ENCODE data around the gene SMURF2. TPM values are rescaled to one million over a fixed set of nuclear protein-coding genes. Genes with fewer than 3 reads are reported as not detected.
A peak's percentile ranks its signal among the peaks of the same experiment; 100 is the strongest.
"Not testable (repeated sequence)": the region's sequence is repeated elsewhere in the genome, so short reads cannot be mapped to it uniquely, and the experiment has no call there.

The SMURF2 gene
- total RNA-seq, 1 experiment from 2014 or later, result 23.0 TPM

DNA sequence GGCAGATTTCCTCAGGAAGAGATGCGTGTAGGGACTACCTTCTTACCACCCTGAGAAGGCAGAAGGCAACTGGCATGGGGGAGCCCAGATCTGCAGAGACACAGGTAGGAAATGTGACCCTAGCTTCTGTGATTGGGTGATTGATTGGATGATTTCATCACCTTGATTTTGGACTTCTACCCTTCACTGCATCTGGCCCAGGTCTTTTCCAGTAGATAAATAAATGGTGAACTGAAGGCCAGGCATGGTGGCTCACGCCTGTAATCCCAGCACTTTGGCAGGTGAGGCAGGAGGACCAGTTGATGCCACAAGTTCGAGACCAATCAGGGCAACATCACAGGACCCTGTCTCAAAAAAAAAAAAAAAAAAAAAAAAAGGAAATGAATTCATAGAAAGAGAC is 14.7 kb upstream of the SMURF2 start (continued):
- no peak for TF ChIP-seq PREB (CRISPR knock-in tag; IDR thresholded peaks at IDR 0.05; ENCODE audit: borderline replicate concordance)
- no peak for TF ChIP-seq IRF1 (CRISPR knock-in tag; IDR thresholded peaks at IDR 0.05)
- no peak for TF ChIP-seq USF2 (CRISPR knock-in tag; IDR thresholded peaks at IDR 0.05)
- no peak for TF ChIP-seq NFYB (CRISPR knock-in tag; conservative IDR thresholded peaks at IDR 0.05; ENCODE audit: low read depth)
- no peak for TF ChIP-seq SOX15 (CRISPR knock-in tag; IDR thresholded peaks at IDR 0.05)
- no peak for TF ChIP-seq TCF7 (CRISPR knock-in tag; IDR thresholded peaks at IDR 0.05; ENCODE audit: low read depth)
- TF ChIP-seq HMGXB4 (CRISPR knock-in tag; IDR thresholded peaks at IDR 0.05), result no peak
- TF ChIP-seq, protein P1, sequence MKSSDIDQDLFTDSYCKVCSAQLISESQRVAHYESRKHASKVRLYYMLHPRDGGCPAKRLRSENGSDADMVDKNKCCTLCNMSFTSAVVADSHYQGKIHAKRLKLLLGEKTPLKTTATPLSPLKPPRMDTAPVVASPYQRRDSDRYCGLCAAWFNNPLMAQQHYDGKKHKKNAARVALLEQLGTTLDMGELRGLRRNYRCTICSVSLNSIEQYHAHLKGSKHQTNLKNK (CRISPR knock-in tag; IDR thresholded peaks at IDR 0.05), result no peak
- no peak for TF ChIP-seq CREB1 (CRISPR knock-in tag; IDR thresholded peaks at IDR 0.05)
- no peak for TF ChIP-seq USF1 (CRISPR knock-in tag; IDR thresholded peaks at IDR 0.05)

DNA sequence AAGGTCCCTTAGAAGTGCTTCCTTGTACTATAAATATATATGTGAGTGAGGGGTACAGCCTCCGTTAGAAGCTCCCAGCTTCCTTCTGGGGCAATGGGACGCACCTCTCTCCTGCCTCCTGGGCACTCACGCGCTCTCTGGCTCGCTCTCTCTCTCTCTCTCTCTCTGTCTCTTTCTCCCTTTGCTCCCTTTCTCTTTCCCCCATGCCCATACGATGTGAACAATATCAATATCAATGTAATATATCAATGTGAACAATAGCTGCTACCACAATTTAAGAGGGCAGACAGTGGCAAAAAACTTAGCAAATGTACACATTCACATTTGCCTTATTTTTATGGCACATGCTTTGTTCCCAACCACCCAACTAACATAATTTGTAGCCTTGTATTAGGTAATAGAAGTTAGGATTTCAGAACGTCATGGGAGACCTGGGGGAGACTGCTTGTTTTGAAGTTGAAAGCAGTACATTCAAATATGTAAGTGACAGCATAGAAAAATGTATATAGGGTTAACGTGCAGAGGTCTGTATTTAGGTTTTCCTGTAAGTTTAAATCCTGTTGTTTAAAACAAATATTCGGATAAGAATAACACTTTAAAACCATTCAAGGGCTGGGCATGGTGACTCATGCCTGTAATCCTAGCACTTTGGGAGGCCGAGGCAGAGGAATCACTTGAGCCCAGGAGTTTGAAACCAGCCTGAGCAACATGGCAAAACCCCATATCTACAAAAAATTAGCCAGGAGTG is 8.9 kb upstream of the SMURF2 start:
- DNase-seq (ENCODE audit: low spot score); H3K36me3 Mint-ChIP-seq; H3K9me3 Mint-ChIP-seq; H3K4me3 Mint-ChIP-seq; H3K27me3 Mint-ChIP-seq (ENCODE audit: low read depth); ATAC-seq; CTCF ChIA-PET; POLR2A ChIA-PET; H3K4me1 Mint-ChIP-seq: not testable (repeated sequence)
- H3K27ac Mint-ChIP-seq, result 0 out of 2 replicates have a peak overlapping the region, but pooled peaks have one; percentile 3

- H3K27me3 Mint-ChIP-seq (ENCODE audit: low read depth); ATAC-seq; H3K27ac Mint-ChIP-seq; H3K4me3 Mint-ChIP-seq; H3K9me3 Mint-ChIP-seq; H3K36me3 Mint-ChIP-seq; POLR2A ChIA-PET; H3K4me1 Mint-ChIP-seq; CTCF ChIA-PET; DNase-seq (ENCODE audit: low spot score): not testable (repeated sequence)
Observed at GRCh38 chr17:64667807-64668721, 6.0 kb upstream of the SMURF2 start.

GRCh38 chr17:64664299-64664981 is 2.3 kb upstream of the SMURF2 start:
- H3K4me1 Mint-ChIP-seq, result peaks cover 19% of the 10 kb centered on the region
- CTCF ChIA-PET; DNase-seq (ENCODE audit: low spot score); H3K36me3 Mint-ChIP-seq; H3K4me3 Mint-ChIP-seq; H3K27ac Mint-ChIP-seq; ATAC-seq; H3K27me3 Mint-ChIP-seq (ENCODE audit: low read depth); POLR2A ChIA-PET; H3K9me3 Mint-ChIP-seq: not testable (repeated sequence)

DNA sequence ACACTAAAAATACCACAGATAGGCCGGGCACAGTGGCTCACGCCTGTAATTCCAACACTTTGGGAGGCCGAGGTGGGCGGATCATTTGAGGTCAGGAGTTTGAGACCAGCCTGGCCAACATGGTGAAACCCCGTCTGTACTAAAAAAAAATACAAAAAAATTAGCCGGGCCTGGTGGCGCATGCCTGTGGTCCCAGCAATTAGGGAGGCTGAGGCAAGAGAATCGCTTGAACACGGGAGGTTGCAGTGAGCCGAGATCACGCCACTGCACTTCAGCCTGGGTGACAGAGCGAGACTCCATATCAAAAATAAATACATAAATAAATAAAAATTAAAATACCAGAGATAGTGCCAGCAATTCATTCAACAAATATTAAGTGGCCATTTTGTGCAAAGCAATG is 1.7 kb upstream of the SMURF2 start:
- H3K27ac Mint-ChIP-seq; H3K27me3 Mint-ChIP-seq (ENCODE audit: low read depth); CTCF ChIA-PET; H3K9me3 Mint-ChIP-seq; DNase-seq (ENCODE audit: low spot score); ATAC-seq; POLR2A ChIA-PET; H3K36me3 Mint-ChIP-seq; H3K4me3 Mint-ChIP-seq: not testable (repeated sequence)
- H3K4me1 Mint-ChIP-seq, result peaks cover 22% of the 10 kb centered on the region

All from WTC11 (cell line).